ENCODE data around the gene AMBRA1.
A peak's percentile ranks its signal among the peaks of the same experiment; 100 is the strongest.

AMBRA1 gene, protein sequence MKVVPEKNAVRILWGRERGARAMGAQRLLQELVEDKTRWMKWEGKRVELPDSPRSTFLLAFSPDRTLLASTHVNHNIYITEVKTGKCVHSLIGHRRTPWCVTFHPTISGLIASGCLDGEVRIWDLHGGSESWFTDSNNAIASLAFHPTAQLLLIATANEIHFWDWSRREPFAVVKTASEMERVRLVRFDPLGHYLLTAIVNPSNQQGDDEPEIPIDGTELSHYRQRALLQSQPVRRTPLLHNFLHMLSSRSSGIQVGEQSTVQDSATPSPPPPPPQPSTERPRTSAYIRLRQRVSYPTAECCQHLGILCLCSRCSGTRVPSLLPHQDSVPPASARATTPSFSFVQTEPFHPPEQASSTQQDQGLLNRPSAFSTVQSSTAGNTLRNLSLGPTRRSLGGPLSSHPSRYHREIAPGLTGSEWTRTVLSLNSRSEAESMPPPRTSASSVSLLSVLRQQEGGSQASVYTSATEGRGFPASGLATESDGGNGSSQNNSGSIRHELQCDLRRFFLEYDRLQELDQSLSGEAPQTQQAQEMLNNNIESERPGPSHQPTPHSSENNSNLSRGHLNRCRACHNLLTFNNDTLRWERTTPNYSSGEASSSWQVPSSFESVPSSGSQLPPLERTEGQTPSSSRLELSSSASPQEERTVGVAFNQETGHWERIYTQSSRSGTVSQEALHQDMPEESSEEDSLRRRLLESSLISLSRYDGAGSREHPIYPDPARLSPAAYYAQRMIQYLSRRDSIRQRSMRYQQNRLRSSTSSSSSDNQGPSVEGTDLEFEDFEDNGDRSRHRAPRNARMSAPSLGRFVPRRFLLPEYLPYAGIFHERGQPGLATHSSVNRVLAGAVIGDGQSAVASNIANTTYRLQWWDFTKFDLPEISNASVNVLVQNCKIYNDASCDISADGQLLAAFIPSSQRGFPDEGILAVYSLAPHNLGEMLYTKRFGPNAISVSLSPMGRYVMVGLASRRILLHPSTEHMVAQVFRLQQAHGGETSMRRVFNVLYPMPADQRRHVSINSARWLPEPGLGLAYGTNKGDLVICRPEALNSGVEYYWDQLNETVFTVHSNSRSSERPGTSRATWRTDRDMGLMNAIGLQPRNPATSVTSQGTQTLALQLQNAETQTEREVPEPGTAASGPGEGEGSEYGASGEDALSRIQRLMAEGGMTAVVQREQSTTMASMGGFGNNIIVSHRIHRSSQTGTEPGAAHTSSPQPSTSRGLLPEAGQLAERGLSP (N-terminal part only)

DNA sequence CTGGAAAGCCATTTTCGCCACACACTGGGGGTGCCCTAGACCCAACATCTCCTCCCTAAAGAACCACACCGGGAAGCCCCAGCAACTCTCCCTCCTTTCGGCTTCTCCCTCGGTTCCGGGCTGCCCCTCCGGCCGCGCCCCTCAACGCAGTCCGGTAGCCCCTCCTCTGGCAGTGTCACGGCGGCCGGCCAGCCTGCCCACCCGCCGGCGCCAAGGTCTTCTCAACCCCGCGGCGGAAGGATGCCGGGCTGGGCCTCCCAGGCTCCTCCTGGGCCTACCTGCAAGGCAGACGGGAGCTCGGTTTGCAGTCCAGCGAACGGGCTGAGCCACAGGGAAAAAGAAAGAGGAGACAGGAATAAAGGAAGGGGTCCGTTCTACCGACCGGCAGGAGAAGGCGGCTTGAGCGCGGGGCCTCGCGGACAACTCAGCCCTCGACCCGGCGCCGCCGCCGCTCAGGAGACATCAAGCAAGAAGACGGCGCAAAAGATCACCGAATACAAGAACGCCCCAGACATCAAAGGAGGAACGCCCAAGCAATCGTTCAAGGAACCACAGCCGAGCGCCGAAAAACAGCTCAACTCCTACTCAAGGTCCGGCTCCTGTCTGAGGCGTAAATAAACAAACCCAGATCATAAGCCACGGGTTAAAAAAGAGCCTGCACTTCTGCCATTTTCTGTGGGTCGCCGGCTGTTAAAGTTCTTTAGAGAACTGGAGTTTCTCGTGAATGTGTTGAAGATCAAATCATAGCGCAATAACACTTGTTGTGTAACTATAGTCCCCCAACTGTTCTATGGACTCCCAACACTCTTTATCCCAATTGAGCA, at the start of gene AMBRA1:
Gene AMBRA1, minus strand, starts transcription at position 474 of the 824 bp plus-strand sequence. CDS start 45,643 bp downstream, outside the sequence.
- peak; percentile 94 for DNase-seq (ENCODE audit: low spot score)

DNA sequence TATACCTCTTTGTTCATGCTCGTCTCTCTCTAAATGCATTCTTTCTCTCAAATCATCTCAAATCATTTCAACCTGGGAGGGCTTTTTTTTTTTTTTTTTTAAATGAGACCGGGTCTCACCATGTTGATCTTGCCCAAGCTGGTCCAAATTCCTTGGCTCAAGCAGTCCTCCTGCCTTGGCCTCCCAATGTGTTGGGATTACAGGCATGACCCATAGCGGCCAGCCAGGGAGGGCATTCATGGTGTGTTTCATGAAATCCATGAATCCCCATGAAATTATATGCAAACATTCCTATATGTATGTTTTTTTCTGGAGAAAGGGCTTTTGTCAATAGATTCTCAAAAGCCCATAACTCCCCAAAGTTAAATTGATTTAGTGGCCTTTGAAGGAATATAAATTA, 49.7 kb upstream of the AMBRA1 start:
- DNase-seq (ENCODE audit: low spot score), result no peak

DNA sequence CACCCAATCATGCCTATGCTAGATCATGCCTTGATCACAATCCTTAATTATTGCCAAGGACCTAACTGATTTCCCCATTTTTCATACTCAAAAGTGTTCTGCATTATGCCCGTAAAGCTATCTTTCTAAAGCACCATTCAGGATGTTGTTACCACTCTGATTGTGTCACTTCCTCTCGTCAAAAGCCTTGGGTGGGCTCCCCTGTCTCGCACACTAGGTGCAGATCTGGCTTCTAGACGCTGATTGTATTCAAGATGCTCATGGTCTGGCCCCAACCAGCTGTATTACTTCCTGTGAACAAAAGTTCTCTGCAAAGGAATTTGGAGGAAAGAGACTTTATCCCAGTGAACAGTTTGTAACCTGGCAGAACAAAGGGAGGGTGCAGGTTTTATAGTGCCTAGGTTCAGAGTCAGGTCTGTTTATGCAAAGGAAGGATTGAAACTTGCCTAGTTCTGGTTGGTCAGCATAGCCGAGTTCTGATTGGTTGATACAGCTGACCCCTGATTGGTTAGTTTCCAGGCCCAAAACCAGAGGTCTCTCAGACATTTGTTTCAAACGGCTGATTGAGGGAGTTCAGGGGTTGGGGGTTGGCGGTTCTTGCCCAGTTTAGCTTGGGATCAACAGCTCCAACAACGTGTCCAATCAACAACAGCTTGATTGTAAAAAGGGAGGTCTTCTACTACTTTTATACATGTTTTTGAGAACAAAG, 49.0 kb upstream of the AMBRA1 start:
- DNase-seq (ENCODE audit: low spot score), result no peak

DNA sequence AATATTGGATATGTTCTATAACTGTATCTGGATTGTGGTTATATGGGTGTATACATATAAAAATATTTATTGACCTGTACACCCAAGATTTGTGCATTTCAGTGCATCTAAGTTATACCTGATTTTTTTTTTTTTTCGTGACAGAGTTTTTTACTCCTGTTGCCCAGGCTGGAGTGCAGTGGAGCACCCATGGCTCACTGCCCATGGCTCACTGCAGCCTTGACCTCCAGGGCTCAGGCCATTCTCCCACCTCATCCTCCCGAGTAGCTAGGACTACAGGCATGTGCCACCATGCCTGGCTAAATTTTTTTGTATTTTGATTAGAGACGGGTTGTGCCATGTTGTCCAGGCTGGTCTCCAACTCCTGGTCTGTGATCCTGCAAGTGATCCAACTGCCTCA, 47.8 kb upstream of the AMBRA1 start:
- no peak for DNase-seq (ENCODE audit: low spot score)

DNA sequence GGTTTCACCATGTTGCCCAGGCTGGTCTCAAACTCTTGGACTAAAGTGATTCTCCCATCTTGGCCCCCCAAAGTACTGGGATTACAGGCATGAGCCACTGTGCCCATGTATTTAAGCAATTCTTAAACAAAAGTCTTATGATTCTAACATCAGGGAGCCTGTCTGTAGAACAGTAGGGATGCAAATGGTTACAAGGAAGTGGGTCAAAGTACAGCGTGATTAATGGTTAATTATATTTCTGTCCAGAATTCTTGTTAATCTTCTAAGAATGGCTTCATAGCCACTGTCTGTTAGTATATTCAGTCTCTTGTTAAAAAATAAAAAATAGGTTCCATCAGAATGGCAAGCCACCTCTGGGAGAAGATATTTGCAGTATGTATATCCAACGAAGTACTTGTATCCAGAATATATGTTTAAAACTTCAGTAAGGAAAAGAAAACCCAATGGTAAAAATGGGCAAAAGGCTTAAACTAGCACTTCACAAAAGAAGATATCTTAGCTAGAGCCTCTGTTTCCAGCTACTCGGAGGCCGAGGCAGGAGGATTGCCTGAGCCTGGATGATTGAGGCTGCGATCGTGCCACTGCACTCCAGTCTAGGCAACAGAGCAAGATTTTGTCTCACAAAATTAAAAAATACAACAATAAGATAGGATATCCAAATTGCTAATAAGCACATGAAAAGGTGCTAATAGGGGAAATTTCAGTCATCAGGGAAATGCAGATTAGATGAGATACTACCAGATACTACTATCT, 46.4 kb upstream of the AMBRA1 start:
- DNase-seq (ENCODE audit: low spot score), result no peak

DNA sequence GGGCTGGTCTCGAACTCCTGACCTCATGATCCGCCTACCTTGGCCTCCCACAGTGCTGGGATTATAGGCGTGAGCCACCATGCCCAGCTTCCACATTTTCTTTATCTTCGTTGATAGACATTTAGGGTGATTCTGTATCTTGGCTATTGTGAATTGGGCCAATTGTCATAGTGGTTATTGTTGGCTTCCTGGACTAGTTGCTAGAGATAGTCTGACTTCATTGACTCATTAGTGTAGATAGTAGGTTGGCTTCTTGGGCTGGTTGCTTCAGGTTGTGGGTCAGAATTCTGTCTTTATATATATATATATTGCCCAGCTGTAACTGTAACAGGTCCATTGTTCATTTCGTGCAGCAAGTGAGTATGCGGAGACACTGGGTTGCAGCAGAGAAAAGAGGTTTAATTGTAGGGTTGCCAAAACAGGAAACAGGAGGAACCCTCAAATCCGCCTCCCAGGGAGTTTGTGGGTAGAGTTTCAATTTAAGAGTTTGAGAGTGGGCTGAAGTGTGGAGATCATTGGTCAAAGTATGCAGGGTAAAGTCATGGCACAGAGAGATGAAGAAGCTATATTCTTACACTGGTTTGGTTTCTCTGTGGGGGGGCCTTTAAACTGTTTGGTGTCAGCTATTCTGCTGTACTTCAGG, 45.5 kb upstream of the AMBRA1 start:
- no peak for DNase-seq (ENCODE audit: low spot score)

DNA sequence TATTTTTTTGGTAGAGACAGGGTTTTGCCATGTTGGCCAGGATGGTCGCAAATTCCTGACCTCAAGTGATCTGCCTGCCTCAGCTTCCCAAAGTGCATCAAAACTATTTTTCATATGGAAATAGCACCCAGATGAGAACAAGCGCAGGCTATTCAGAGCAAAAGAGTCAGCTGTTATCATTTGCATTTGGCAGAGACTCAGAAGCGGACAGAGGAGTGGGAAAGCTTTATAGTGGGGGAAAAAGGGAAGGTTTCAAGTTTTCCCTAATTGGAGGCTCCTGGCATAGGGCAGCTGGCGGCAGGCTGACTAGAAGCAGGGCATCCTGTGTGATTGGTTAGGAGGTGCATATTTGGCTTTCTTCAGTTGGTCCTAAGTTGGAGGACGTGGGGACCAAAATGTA, 43.7 kb upstream of the AMBRA1 start:
- DNase-seq (ENCODE audit: low spot score), result peak; percentile 64

DNA sequence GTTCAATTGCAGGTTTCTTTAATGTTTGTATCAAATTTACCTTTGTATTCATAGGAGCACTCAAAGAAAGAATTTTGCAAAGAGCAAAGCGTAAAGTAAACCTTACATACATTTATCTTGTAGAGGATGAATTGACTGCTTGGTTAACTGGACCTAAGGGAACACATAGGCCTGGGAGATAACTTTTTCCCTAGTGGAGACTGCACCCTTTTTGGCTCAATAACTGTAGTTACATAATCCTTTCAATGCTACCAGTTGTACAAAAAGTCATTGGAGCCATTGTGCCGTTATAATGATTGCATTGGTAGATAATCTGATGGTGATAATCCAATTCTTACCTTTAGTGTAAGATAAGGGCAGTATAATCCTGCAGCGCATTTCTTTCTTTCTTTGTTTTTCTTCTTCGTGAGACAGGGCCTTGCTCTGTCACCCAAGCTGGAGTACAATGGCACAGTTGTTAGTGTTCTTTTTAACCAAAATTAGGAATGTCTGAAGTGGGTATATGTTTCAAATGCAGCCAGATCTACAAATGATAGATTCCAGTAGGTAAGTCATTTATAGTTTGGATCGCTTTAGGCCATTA, 41.8 kb upstream of the AMBRA1 start:
- DNase-seq (ENCODE audit: low spot score), result no peak

DNA sequence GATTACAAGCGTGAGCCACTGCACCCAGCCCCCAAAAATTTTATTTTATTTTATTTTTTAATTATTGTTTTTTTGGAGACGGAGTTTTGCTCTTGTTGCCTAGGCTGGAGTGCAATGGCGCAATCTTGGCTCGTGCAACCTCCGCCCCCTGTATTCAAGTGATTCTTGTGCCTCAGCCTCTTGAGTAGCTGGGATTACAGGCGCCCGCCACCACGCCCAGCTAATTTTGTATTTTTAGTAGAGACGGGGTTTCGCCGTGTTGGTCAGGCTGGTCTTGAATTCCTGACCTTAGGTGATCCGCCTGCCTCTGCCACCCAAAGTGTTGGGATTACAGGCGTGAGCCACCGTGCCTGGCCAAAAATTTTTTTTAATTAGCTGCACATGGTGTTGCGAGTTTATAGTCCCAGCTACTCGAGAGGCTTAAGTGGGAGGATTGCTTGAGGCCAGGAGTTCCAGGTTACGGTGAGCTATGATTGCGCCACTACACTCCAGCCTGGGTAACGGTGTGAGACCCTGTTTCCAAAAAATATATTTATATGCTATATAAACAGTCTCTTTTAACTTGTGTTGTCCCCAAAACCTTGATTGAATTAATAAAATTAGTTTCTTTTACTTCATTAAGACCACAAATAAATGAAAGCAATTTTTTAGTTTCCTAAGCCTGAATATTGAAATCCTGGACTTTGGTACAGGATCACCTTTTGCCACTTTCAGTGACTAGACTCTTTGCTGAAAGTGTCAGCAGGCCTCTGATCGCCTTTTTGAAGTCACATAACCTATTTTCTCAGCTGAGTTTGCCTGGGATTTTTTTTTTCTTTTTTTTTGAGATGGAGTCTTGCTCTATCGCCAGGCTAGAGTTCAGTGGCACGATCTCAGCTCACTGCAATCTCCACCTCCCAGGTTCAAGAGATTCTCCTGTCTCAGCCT, 39.7 kb upstream of the AMBRA1 start:
- DNase-seq (ENCODE audit: low spot score), result no peak

DNA sequence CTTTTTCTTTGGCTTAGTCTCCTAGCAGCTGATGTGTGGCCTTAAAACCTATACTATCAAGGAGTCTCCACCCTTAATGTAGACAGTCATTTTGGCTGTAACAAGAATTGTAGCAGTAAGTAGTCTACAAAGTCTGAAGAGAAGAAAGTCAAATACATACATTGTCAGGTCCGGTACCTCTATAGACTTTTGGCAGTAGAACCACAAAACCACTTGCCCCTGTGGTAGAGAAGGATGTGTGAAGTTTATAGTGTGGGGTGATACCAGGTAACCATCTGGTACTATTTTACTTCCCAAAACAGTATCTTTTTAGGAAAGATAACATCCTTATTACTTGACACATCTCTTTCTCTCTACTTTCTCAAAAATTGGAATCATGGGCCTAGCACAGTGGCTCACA, 38.7 kb upstream of the AMBRA1 start:
- no peak for DNase-seq (ENCODE audit: low spot score)

DNA sequence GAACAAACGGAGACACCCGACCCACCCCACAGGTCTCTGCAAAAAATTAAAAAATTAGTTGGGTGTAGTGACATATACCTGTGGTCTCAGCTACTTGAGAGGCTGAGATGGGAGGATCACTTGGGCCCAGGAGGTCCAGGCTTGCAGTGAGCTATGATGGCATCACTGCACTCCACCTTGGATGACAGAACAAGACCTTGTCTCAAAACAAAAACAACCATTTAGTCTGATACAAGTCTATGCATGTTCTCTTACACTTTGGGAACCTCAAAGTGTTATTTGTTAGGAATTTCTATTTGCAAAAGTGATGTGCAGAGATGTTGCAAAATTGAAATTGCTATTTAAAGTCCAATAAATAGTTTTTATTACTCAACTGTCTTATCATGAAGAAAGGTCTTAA, 37.9 kb upstream of the AMBRA1 start:
- DNase-seq (ENCODE audit: low spot score), result no peak

DNA sequence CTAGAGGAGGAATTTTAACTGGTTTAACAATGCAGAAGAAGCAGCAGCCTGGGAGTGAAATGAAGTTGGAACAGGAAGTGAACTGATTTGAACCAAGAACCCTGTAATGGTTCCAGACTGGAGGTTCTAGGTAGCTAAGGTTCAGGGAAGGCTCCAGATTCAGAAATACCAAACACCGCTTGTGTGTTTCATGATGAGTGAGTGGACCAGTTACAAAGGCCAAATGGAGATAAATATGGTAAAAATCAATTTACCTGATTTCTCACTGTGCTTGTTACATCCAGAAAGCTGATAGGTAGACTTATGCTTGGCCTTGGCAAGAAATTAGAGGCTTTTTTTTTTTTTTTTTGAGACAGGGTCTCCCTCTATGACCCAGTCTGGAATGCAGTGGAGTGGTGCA, 36.4 kb upstream of the AMBRA1 start:
- DNase-seq (ENCODE audit: low spot score), result no peak

DNA sequence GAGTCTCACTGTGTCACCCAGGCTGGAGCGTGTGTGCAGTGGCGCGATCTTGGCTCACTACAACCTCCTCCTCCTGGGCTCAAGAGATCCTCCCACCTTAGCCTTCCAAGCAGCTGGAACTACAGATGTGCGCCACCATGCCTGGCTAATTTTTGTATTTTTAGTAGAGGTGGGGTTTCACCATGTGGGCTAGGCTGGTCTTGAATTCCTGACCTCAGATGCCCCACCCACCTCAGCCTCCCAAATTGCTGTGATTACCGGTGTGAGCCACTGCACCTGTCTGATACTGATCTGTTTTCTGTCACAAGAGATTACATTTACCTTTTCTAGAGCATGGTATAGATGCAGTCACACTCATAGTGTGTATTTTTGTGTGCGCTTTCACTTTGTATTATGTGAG, 35.1 kb upstream of the AMBRA1 start:
- no peak for DNase-seq (ENCODE audit: low spot score)

DNA sequence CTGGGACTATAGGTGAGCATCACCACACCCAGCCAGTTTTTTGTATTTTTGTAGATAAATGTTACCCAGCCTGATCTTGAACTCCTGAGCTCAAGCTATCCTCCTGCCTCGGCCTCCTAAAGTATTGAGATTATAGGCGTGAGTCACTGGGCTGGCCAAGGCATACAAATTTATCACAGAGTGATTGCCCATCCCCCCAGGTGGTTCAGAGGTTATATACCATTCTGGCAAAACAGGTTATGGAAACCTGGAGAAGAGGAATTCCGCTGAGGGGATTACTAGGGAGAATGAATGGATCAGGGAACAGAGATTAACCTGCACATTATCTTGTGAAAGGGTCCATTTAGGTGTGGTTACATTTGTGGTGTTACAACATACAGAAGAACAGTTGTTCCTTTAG, 31.6 kb upstream of the AMBRA1 start:
- no peak for DNase-seq (ENCODE audit: low spot score)

DNA sequence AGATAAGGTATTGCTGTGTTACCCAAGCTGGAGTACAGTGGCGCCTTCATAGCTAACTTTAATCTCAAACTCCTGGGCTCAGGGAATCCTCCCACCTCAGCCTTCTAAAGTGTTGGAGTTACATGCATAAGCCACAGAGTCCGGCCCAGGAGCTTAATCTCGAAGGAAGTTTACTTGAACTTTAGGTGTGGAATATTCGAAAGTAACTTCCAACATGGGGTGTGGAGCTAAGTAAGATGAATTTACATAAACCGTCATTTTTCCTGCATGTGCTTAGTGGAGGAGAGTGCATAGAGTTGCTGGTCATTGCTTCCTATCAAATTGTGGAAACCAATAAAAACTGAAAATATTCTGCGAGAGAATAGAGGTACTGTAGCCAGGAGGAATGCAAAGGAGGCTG, 25.0 kb upstream of the AMBRA1 start:
- DNase-seq (ENCODE audit: low spot score), result no peak

DNA sequence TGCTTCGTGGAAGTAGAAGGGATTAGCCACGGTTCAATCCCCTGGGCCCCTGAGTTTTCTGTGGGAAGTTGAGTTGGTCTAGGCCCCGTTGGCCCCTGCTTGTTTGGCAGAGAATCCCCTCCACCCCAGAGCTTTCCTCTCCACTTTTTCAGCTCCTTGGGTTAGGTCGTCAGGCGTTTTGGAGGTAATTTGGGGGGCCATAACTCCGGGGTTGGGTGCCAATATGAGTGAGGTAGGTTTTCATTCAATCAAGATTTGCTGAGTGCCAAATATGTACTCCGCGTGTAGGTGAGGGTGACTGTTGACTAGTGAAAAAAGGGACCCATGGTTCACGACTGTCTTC, 24.1 kb upstream of the AMBRA1 start:
- DNase-seq (ENCODE audit: low spot score), result no peak

DNA sequence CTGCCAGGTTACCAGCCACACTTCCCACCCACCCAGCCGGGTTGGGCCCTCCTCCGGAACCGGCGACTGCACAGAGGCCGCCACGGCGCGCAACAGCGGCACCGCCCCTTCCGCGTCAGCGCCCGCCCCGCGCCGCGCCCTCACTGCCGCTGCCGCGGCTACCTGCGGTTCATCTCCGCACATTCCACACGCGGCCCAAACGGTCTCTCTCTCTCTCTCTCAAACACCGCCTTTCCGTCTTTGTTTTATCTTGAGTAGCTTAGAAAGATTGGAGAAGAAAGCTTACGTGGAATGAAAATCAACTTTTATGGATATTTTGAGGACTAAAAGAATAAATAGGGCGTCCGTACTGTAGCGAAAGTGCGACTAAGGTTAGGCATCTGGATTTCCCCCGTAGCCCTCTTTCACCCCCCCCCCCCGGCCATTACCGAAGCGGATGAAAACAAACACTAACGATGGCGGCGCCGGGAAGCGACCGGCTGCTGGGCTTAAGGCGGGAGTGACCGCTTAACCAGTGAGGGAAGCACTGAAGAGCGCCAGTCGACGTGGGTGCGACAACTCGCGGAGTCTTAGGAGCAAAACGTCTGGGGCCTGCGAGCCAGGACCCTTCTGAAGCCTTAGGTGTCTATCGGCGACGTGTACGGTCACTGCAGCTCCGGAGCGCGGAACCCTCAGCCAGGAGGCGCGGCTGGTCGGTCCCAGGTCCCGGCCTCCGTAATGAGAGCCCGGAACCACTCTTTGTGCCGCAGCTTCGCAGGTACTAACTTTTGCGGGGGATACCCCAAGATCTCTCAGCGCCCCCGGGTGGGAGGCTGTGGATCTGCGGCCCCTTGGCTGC, 23.5 kb upstream of the AMBRA1 start, which contains the start of the genes ATG13 and HARBI1:
Gene ATG13, plus strand, starts transcription at position 420 of the 838 bp plus-strand sequence. CDS start 26,739 bp downstream, outside the sequence.
Gene HARBI1, minus strand, starts transcription at position 94 of the 838 bp plus-strand sequence. CDS start 990 bp downstream, outside the sequence.
- peak; percentile 92 for DNase-seq (ENCODE audit: low spot score)
